Large intestine (tissue), 3 donors: Measurements from ENCODE around the gene USP35. TPM values are rescaled to one million over a fixed set of nuclear protein-coding genes. Genes with fewer than 3 reads are reported as not detected.

Experiments
- DNase-seq, 2 donors: peaks; one replicate each; pipeline versions ENCODE4 v3.0.0 to v3.0.0-alpha.2; 2013
- H3K27ac ChIP-seq: one replicate; pipeline ENCODE4 v1.5.1; 2013; ENCODE audit warnings: low read length
- H3K27me3 ChIP-seq: 2 replicates; pipeline ENCODE4 v1.6.1; 2013; ENCODE audit warnings: low read length; ENCODE audit not compliant: control insufficient read depth, insufficient read depth
- H3K36me3 ChIP-seq: 2 replicates; pipeline ENCODE4 v1.6.1; 2013; ENCODE audit warnings: low read length; ENCODE audit not compliant: control insufficient read depth, insufficient read depth
- H3K4me1 ChIP-seq: one replicate; pipeline ENCODE4 v1.6.1; 2013; ENCODE audit warnings: low read length; ENCODE audit not compliant: control insufficient read depth, insufficient read depth
- H3K4me3 ChIP-seq: one replicate; pipeline ENCODE4 v1.5.1; 2013; ENCODE audit warnings: low read length
- H3K9me3 ChIP-seq: one replicate; pipeline ENCODE4 v1.6.1; 2013; ENCODE audit warnings: mild to moderate bottlenecking, low read depth, low read length, moderate library complexity; ENCODE audit not compliant: control insufficient read depth
- WGBS: methylation state at CpG from one replicate; pipeline ENCODE4 v1.1.5; 2013; ENCODE audit warnings: low lambda C conversion rate; ENCODE audit not compliant: insufficient coverage; 5-methylcytosine and 5-hydroxymethylcytosine counted together
- polyA plus RNA-seq: library from polyadenylated mRNA; unstranded; fragments of 120-200 nt; gene quantifications from one replicate; pipeline ENCODE4 v1.2.1, GENCODE V29; 2013

The USP35 gene
- polyA plus RNA-seq, 1 donor = 2.9 TPM

DNA sequence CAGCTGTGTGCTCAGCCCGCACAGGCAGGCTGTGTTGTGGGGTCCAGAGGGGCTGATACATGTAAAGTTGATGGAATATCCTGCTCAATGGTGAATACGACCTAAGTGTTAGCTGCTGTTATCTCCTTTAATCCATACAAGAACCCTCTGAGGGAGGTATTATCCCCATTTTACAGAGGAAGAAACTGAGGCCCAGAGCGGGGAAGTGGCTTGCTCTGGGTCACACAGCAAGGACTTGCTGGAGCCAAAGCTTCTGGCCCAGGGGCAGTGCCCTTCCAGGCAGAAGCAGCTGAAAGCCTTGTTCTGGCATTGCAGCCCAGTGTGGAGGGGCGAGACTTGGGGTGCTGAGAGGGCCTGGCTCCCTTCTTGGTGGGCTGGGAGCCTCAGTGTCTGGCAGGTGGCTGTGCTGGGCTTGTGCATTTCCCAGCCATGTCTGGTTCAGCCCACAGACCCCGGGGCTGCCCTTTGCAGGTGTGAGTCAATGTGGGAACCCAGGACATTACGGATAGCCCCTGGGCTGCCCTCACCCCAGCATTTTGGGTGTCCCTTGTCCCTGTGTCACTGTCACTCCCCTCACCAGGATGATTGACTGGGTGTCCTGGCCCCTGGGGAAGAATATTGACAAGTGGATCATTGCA is 10.4 kb downstream of the USP35 start:
- peaks cover 3% of the 10 kb centered on the region for H3K36me3 ChIP-seq
- no CpG with 5 or more reads among the region's 6 CpGs for WGBS
- no peak for DNase-seq
- peaks cover 8% of the 10 kb centered on the region for H3K9me3 ChIP-seq
- no peaks in the 10 kb centered on the region for H3K4me1 ChIP-seq
- no peak overlapping the region for H3K27ac ChIP-seq
- peaks cover 10% of the 10 kb centered on the region for H3K27me3 ChIP-seq
- H3K4me3 ChIP-seq = no peak overlapping the region

DNA sequence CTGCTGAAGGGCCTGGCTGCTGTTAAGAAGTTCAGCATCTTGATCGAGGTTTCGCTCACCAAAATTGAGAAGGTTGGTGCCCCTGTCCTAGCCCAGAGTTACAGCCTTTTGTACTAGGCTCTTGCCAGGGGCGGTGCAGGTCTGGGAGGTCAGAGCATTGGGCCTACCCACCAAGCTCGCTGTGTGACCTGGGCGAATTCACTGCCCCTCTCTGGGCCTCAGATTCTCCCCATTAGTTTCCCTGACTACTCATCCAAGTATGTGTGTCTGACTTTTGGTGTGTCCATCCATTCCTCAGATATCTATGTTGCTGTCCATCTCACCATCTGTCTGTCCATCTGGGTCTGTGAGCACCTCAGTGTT is 10.9 kb downstream of the USP35 start:
- no peak overlapping the region for H3K4me3 ChIP-seq
- peaks cover 10% of the 10 kb centered on the region for H3K27me3 ChIP-seq
- peaks cover 8% of the 10 kb centered on the region for H3K9me3 ChIP-seq
- no CpG with 5 or more reads among the region's 5 CpGs for WGBS
- DNase-seq = no peak
- peaks cover 3% of the 10 kb centered on the region for H3K36me3 ChIP-seq
- no peaks in the 10 kb centered on the region for H3K4me1 ChIP-seq
- H3K27ac ChIP-seq = no peak overlapping the region

DNA sequence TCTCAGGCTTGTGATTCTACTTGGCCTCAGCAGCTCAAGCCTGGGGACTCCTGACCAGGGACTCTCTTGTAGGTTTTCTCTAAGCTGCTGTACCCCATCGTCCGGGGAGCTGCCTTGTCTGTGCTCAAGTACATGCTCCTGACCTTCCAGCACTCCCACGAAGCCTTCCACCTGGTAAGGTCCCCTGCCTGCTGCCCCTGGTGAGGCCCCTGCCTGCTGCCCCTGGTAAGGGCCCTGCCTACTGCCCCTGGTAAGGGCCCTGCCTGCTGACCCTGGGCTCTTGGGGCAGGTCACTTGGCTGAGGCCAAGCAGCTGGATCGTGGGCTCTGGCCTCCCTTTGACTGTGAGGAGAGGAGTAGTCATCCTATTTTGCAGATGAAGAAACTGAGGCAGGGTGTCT is 11.3 kb downstream of the USP35 start:
- Histone ChIP-seq H3K36me3 (peaks cover 3% of the 10 kb centered on the region), H3K27ac (no peak overlapping the region), H3K9me3 (peaks cover 8% of the 10 kb centered on the region), H3K4me3 (no peak overlapping the region), H3K27me3 (peaks cover 10% of the 10 kb centered on the region), H3K4me1 (no peaks in the 10 kb centered on the region)
- no CpG with 5 or more reads among the region's 4 CpGs for WGBS
- no peak for DNase-seq

DNA sequence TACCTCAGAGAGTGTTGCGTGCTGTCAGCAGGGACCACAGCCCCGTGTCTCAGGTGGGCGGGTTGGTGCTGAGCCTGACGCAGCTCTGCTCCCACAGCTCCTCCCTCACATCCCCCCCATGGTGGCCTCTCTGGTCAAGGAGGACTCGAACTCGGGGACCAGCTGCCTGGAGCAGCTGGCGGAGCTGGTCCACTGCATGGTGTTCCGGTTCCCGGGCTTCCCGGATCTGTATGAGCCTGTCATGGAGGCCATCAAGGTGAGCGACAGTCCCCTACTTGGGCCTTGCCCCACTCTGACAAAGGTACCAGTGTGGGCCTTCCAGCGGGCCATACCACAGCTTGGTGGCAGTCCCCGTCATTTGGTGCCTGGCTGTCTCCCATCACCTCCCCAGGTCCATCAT is 11.8 kb downstream of the USP35 start:
- DNase-seq = no peak
- Histone ChIP-seq H3K4me1 (no peaks in the 10 kb centered on the region), H3K27me3 (peaks cover 10% of the 10 kb centered on the region), H3K9me3 (peaks cover 8% of the 10 kb centered on the region), H3K4me3 (no peak overlapping the region), H3K36me3 (peaks cover 3% of the 10 kb centered on the region), H3K27ac (no peak overlapping the region)
- WGBS = no CpG with 5 or more reads among the region's 13 CpGs

DNA sequence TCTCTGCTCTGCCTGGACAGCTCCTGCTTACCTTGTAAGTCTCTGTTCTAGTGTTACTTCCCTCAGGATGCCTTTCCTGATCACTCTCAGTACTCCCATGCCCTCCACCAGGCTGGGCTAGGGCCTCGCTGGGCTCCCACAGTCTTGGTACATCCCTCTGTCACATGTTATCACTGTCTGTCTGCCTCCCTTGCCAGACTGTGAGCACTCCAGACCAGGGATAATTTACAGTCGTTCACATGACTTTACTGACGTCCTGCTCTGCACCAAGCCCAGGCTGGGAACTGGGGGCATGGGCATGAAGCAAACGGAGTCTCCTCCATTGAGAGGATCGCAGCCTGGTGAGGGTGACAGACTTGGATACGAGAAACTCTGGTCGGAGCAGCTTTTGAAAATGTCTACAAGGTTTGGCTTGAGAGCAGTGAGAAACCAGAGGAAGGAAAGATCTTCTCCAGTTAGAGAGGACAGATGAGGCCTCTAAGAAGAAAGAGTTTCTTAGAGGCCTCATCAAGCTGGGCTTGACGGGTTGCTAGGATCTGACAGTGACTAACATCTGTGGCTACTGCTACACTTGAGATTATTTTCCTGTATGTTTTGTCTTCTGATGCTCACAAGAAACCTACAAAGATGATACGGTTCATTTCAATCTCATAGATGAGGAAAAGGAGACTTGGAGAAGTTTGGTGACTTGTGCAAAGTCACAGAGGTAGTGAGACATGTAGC is 12.5 kb downstream of the USP35 start:
- no peak for DNase-seq
- peaks cover 4% of the 10 kb centered on the region for H3K27me3 ChIP-seq
- H3K4me3 ChIP-seq = no peak overlapping the region
- H3K27ac ChIP-seq = no peak overlapping the region
- no peaks in the 10 kb centered on the region for H3K4me1 ChIP-seq
- H3K9me3 ChIP-seq = peaks cover 4% of the 10 kb centered on the region
- H3K36me3 ChIP-seq = peaks cover 6% of the 10 kb centered on the region
- WGBS = 96% methylated on average over 4 of the region's 9 CpGs

DNA sequence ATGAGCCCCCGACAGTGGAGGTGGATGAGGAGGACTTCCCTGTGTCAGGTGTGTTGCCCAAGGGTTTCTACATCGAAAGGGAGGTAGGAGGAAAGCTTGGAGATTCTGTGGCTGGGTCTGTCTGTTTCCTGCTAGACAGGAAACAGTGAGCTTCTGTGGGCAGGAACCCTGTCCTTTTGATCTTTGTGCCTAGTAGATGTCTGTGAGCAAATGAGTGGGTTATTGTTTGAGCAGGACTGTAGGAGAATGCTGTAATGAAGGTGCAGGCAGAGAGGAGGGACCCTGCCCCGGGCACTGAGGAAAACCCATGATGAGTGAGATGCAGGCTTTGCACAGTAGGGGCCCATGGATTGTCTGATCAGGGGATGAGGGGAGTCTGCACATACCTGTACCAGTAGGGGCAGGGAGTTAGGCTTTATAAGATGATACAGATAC is 14.0 kb downstream of the USP35 start:
- Histone ChIP-seq H3K27me3 (no peaks in the 10 kb centered on the region), H3K36me3 (peaks cover 6% of the 10 kb centered on the region), H3K9me3 (no peaks in the 10 kb centered on the region), H3K27ac (no peak overlapping the region), H3K4me1 (no peaks in the 10 kb centered on the region), H3K4me3 (no peak overlapping the region)
- no CpG with 5 or more reads among the region's 3 CpGs for WGBS
- peak; percentile 64 to 83 for DNase-seq

DNA sequence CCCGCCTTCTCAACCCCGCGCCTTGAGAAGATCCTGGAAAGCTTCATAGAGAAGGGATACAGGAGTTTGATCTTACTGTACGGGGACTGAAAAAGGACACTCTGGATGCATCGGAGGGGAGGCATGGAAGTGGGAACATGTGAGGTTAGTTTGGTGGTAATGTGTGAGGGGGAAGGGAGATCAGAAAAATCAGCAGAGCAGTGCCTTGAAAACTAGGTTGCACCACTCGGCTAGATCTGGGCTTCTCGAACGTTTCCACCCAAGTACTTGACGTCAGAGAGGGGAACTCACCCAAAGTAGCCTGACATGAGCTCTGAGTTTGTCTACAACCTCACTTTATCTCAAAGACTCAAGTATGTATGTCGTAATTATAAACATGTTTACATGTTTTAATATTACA is 14.5 kb downstream of the USP35 start:
- no peak for DNase-seq
- H3K4me3 ChIP-seq = no peak overlapping the region
- H3K4me1 ChIP-seq = no peaks in the 10 kb centered on the region
- no peaks in the 10 kb centered on the region for H3K27me3 ChIP-seq
- no CpG with 5 or more reads among the region's 10 CpGs for WGBS
- peaks cover 4% of the 10 kb centered on the region for H3K36me3 ChIP-seq
- H3K27ac ChIP-seq = no peak overlapping the region
- no peaks in the 10 kb centered on the region for H3K9me3 ChIP-seq

DNA sequence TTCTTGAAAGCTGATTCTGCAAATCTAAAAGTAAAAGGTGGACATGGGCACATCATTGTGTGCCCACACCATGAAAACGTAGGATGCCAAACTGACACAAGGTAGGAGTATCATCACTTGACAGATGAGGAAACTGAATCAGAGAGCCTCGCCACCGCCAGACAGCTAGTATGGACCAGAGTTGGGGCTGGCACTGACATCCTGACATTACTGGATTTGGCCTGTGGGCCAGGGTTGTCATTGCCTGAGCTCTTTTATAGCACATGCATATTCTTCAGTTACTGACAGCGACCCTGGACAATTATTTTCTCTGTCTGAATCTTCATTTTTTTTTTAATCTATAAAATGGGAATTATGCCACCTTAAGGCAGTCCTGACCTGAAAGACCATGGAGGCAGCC is 16.5 kb downstream of the USP35 start:
- H3K27ac ChIP-seq = no peak overlapping the region

DNA sequence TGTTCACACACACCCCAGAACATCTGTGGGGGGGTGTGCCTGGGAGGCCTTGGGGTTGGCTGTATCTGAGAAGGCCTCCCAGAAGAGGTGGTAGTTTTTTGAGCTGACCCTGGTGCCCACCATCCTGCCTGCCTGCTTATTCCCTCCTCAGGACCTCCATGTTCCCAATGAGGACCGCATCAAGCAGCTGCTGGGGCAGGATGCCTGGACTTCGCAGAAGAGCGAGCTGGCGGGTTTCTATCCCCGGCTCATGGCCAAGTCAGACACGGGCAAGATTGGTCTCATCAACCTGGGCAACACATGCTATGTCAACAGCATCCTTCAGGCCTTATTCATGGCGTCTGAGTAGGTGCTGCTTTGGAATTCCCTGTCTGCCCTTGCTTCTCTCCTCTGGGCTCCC is 17.0 kb downstream of the USP35 start:
- no peak overlapping the region for H3K27ac ChIP-seq
- WGBS = no CpG with 5 or more reads among the region's 7 CpGs
- H3K4me3 ChIP-seq = no peak overlapping the region
- H3K27me3 ChIP-seq = no peaks in the 10 kb centered on the region
- peaks cover 10% of the 10 kb centered on the region for H3K36me3 ChIP-seq
- H3K4me1 ChIP-seq = no peaks in the 10 kb centered on the region
- no peak for DNase-seq
- H3K9me3 ChIP-seq = no peaks in the 10 kb centered on the region

More for the DNA sequence above, 16.5 kb downstream of the USP35 start:
- Histone ChIP-seq H3K36me3 (peaks cover 9% of the 10 kb centered on the region), H3K27me3 (no peaks in the 10 kb centered on the region), H3K9me3 (no peaks in the 10 kb centered on the region), H3K4me1 (no peaks in the 10 kb centered on the region), H3K4me3 (no peak overlapping the region)
- WGBS = 100% methylated on average over 1 of the region's 4 CpGs
- no peak for DNase-seq

DNA sequence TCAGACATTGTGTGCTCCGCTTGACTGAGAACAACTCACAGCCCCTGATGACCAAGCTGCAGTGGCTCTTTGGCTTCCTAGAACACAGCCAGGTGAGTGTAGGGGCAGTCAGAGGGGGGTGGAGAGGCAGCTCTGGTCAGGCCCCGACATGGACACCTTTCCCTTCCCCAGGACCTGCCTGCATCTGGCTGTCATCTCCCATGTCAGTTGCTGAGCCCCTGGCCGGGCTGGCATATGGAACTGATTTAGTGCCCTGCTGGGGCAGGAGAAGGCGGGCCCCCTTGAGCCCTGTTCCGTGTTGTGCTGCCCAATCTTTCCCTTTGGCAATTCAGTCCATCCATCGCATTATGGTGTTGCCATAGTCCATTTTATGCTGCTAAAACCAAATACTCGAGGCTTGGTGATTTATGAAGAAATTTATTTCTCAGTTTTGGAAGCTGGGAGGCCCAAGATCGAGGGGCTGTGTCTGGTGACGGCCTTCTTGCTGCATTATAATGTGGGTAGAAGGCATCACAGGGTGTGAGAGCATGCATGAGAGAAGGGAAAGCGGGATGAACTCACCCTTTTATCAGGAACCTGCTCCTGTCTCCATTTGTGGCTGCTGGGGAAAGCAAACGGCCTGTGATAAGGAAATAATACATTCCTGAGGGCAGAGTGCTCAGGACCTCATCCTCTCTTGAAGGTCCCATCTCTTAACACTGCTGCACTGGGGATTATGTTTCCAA is 19.0 kb downstream of the USP35 start:
- Histone ChIP-seq H3K4me1 (no peaks in the 10 kb centered on the region), H3K4me3 (no peak overlapping the region), H3K9me3 (no peaks in the 10 kb centered on the region), H3K36me3 (peaks cover 10% of the 10 kb centered on the region), H3K27ac (no peak overlapping the region), H3K27me3 (no peaks in the 10 kb centered on the region)
- WGBS = 100% methylated on average over 1 of the region's 11 CpGs
- DNase-seq = no peak
